Bone marrow (tissue), 2 donors: ENCODE results near the gene ELOVL7.
"Not testable (repeated sequence)": the region's sequence is repeated elsewhere in the genome, so short reads cannot be mapped to it uniquely, and the experiment has no call there.

Source experiments
- DNase-seq, 2 donors: peaks; one replicate each; lab custom pipeline; 2025; lab: John Stamatoyannopoulos, UW

Gene ELOVL7

GRCh38 chr5:60795424-60795950, 48.6 kb downstream of the ELOVL7 start:
- not testable (repeated sequence) for DNase-seq

DNA sequence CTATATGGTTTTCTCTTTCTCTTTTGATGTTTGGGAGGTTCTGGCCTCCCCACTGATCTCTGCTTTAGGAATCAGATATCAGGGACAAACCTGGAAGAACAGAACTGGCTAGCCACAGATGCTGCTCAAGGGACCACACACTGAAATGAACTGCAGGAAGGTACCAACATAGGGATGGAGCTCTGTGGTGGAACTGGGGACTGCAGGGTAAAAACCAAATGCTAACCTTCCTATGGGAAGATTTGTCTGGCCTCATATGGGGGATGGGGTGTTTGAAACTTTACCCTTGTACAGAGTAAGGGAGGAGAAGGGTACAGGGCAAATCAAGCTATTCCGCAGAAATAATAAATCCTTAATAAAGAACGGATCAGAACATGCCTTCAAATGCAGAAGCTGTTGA, 49.4 kb downstream of the ELOVL7 start:
- no peak for DNase-seq

- no peak for DNase-seq
Measured at GRCh38 chr5:60792438-60792837, 51.6 kb downstream of the ELOVL7 start.

DNA sequence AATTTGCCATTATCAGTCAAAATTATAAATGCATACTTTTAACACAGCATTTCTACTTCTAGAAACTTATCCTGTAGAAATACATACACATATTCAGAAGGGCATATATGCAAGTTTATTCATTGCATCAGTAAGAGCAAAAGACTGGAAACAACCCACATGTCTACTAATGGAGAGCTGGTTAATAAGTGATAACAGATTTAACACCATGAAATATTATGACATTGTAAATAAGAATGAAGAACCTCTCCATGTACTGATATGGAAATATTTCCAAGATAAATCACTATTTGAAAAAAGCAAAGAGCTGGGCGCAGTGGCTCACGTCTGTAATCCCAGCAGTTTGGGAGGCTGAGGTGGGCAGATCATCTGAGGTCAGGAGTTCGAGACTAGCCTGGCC, 54.5 kb downstream of the ELOVL7 start:
- DNase-seq: no peak

DNA sequence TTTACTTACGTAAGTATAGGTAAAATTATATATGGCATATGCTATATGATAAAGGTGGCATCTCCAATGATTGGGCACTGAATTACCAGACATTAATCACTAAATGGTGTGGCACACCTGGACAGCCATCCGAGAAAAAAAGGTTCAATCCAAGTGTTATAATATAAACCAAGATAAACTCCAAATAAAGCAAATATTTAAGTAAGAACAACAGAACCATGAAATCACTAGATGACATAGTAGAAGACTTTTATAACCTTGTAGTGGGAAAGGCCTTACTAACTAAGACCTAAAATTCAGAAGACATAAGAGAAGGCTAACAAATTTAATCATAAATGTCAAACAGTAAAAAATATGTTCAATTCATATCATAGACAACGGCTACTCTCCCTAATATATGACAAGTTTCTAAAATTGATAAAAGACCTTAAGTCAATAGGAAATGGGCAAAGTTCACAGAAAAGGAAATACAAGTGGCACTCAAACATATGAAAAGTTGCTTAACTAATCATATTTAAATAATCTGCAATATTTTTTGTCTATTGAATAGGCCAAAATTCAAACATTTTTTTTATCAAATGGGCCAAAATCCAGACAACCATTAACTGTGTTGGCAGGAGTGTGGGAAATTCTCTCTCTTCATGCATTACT, 55.1 kb downstream of the ELOVL7 start:
- no peak for DNase-seq

DNA sequence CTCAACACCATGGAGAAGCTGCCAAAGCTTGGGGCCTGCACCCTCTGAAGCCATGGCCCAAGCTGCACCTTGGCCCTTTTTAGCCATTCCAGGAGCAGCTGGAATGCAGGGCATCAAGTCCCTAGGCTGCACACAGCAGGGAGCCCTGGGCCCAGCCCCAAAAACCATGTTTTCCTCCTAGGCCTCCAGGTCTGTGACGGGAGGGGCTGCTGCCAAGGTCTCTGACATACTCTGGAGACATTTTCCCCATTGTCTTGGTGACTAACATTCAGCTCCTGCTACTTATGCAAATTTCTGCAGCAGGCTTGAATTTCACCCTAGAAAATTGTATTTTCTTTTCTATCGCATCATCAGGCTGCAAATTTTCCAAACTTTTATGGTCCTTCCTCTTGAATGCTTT, 64.6 kb downstream of the ELOVL7 start:
- DNase-seq: no peak

GRCh38 chr5:60776343-60776742, 67.7 kb downstream of the ELOVL7 start:
- no peak for DNase-seq

- DNase-seq: no peak
Measured at GRCh38 chr5:60765019-60765709, 78.9 kb downstream of the ELOVL7 start.

GRCh38 chr5:60763061-60763460, 81.0 kb downstream of the ELOVL7 start:
- DNase-seq: no peak

- DNase-seq: no peak
Measured at GRCh38 chr5:60754495-60754894, 89.6 kb downstream of the ELOVL7 start.

DNA sequence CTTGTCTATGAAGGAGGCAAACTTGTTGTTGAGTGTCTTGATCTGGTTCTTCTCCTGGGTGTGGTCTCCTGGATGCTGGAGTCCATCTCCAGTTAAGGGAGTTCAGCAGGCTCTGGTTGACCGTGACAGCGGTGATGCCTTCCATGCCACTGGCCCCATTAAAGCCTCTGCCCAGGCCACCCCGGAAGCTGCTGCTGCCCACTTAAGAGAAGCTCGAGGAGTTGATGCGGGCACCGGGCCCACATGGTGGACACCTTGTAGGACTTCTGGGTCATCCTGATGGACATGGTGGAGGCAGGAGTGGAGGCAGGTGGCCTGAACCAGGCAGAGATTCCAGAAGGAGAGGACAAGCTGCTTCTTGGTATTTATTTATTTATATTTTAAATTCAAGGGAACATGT, 99.4 kb downstream of the ELOVL7 start:
- DNase-seq: no peak

GRCh38 chr5:60743511-60744314, 100.4 kb downstream of the ELOVL7 start:
- no peak for DNase-seq

DNA sequence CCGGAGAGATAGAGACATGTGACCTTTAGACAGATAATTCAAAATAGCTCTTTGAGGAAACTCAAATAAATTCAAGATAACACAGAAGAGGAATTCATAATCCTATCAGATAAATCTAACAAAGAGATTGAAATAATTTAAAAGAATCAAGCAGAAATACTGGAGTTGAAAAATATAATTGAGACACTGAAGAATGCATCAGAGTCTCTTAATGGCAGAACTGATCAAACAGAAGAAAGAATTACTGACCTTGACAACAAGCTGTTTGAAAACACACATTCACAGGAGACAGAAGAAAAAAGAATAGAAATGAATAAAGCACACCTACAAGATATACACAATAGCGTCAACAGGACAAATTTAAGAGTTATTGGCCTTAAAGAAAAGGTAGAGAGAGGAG, 103.7 kb downstream of the ELOVL7 start:
- no peak for DNase-seq

DNA sequence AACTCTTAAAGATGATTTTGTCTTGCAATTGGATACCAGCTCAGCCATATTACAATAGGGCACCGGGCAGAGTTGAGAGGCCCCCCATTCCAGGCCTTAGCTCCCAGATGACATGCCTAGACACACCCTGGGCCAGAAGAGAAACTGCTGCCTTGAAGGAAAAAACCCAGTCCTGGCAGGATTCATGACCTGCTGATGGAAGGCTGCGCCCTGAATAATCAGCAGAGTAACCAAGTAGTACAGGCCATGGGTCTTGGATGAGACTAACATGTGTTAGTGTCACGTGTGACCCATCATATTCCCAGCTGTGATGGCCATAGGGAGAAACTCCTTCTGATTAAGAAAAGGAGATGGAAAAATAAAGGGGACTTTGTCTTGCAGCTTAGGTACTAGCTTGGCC, 105.1 kb downstream of the ELOVL7 start:
- no peak for DNase-seq

DNA sequence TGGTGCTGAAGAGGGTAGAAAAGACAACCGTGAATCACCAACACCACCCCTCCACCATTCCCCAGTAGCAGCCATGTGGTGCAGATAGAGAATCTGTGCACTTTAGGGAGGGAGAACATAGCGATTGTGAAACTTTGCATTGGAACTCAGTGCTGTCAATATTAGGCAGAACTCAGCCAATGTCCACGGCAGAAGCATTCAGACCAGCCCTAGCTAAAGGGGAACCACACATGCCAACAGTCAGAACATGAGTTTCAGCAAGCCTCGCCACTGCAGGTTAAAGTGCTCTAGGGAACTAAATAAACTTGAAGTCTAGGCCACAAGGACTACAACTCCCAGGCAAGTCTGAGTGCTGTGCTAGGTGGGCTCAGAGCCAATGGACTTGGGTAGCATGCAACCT, 105.6 kb downstream of the ELOVL7 start:
- no peak for DNase-seq

DNA sequence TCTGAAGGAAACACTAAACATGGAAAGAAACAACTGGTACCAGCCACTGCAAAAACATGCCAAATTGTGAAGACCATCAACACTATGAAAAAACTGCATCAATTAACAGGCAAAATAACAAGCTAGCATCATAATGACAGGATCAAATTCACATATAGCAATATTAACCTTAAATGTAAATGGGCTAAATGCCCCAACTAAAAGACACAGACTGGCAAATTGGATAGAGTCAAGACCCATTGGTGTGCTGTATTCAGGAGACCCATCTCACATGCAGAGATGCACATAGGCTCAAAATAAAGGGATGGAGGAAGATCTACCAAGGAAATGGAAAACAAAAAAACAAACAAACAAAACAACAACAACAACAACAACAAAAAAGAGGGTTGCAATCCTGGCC, 113.2 kb downstream of the ELOVL7 start:
- not testable (repeated sequence) for DNase-seq

DNA sequence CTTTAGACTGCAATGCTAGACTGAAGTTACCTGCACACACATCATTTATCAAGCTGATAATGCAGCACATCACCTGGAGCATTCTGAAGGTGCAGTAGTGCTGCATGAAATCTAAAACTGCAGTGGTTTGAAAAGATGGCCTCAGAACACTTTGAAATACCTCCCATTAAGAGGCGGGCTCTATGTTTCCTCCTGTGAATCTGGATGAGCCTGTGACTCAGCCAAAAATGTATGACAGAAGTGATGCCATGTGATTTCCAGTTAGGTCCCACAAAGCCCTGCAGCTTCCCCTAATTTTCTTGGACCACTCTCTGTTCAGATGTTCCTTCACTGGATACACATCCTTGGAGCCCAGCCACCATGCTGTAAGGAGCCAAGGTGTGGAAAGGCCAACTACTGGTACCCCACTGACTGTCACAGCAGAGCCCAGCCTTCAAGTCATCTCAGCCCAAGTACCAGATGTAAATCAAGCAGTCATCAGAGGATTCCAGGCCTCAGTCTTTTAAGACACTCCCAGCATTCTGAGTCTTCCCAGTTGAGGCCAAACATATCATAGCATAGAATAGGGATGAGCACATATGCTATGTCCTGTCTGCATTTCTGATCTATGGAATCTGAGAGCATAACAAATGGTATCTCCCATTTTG, 116.9 kb downstream of the ELOVL7 start:
- no peak for DNase-seq

DNA sequence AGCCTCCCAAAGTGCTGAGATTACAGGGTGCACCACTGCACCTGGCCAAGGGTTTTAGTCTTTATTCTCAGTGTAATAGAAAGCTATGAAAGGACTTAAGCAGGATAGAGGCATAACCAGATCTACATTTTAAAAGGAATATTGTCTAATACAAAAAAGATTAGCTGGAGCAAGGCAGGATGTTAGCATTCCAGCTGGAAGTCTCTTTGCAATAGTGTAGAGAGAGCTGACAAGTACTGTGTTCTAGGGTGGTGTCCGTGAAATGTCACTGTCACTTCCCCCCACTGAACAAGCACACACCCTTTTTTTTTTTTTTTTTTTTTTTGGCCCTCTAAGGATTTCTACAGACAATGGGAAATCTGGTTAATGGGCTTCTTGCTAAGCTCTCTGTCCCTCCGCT, 119.9 kb downstream of the ELOVL7 start:
- no peak for DNase-seq

GRCh38 chr5:60722416-60722815, 121.7 kb downstream of the ELOVL7 start:
- no peak for DNase-seq

GRCh38 chr5:60719329-60719728, 124.7 kb downstream of the ELOVL7 start:
- DNase-seq: no peak

GRCh38 chr5:60718166-60718892, 125.7 kb downstream of the ELOVL7 start:
- DNase-seq: no peak
